GM12891 (cell line): ENCODE results near the gene TMEFF1.

Experiments used
- POLR2A ChIP-seq: IDR thresholded peaks from 2 replicates; pipeline ENCODE4 v1.6.1; 2011; ENCODE audit warnings: low read depth, low read length, control low read depth
- POLR2AphosphoS5 ChIP-seq: IDR thresholded peaks from 2 replicates; pipeline ENCODE4 v1.6.1; 2011; ENCODE audit warnings: low read depth, low read length, control low read depth

DNA sequence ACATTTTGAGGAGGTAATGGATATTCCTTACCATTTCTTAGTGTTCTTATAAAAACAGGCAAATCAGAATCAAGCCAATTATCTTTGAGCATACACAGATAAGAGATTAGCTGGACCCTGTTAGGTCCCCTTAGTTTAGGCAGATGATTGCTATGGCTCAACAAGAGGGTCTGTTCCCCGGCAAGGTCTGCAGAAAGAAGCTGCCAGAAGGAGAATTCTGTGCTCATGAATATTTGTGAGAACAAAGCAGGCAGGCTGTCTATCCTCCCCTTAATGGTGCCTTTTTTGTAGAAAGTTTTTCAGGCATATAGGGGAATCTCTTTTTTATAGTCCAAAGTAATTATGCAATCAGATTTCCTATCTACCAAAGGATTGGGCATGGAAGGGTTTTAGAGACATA lies 132.5 kb downstream of the TMEFF1 start:
- TF ChIP-seq POLR2A (no peak), POLR2AphosphoS5 (no peak)
